CD4-positive, alpha-beta T cell treated with Interferon gamma for 1 hour (primary cell): ENCODE data around the gene PLA2G12A.

ENCODE experiments used
- DNase-seq: peaks from one replicate; pipeline ENCODE4 v3.0.0-alpha.2; 2020

Gene PLA2G12A

DNA sequence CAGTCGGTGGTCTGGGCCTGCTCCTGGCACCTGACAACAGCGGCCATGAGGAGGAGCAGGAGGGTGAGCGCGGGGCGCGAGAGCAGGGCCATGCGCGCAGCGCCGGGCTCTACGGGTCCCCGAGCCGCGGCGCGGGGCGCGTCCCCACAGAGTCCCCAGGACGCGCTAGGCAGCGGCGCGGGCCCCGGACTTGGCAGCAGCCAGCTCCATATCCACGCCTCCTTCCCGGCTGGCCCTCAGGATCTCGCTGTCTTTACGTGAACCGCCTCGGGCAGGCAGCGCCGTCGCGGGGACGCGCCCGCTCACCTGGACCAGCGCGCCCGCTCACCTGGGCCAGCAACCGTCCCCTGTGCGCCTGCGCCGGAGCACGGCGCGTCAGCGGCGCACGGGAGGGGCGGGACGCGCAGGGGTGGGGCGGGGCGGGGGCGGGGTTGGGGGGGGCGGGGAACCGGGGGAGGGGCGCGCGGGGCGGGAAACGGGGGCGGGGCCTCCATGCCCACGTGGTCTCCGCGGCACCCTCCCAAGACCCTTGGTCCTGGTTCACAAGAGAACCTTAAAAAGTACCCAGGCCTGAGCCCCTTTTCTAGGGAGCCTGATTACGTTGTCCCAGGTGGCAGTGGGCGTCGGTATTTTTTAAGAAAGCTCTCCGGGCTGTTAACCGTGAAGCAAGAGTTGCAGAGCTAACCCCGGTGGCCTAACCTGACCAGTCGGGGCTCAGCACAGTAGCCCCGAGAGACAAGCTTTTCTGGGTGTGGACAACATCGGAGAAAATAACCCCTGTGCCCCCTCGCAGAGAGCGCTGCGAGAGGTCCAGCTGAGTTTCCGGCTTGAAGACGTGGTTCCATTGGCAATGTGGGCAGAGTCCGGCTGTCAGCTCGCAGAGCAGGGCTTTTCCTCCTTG, at the start of gene PLA2G12A:
PLA2G12A (minus strand) TSS at position 353 of the 901 bp plus-strand sequence; CDS start at position 92, 261 bp downstream.
- peak; percentile 79 for DNase-seq

DNA sequence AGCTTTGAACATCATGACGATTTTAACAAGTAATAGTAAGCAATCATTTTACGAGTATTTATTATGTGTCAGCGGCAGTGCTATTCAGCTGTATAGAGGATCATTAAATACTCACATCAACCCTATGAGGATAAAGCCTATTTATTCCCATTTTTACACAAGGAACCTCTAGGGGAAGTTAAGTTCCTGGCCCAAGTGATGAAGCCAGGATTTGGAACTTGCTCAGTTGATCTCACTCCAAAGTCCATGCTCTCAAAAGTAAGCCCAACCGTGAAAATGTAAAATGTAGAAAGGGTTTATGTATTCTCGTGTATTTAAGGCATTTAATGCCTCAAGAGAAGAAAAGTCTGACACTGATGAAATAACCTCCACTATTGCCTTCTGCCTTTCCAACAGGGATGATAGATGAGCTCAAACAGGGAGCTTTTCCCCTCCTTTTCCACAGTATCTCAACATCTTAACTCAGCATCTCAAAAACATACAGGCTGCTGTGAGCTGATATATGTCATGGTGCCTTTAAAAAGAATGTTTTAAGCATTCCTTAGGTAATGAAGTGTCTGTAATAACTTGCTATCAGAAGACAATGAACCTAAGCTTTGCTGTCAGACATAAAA, 35.0 kb upstream of the PLA2G12A start:
- DNase-seq = no peak

DNA sequence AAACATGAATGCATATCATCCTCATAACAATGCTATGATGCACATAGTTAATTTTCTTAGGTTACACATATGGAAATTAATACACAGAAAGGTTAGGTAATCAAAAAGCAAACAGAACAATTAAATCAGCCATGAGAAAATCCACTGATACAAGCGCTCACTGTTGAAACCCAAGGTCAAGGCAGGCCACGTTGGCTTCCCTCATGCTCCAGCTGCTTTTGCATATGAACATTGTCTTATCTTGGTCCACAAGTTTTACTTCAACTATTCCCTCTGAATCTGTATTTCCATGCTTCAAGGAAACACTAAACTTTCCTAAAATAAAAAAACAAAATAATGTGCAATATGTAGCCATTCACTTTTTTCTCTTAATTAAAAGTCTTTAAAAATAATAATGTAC, 34.5 kb upstream of the PLA2G12A start:
- no peak for DNase-seq

DNA sequence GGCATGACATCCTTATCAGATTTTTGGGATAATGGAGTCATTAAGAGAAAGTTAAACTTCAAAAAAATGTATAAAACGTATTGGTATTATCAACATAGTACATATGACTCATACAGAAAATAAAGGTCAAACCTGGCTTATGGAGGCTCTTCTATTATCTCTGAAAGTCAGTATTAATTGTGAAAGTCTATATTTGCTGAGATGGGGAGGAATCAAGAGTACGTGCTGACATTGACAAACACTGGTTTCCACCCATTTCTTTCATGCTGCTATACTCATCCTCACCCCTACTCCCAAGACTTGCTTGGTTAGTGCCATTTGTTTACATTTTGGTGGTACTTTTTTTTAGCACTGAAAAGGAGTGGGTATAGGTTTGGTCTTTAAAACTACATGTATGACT, 30.8 kb upstream of the PLA2G12A start:
- DNase-seq = no peak

DNA sequence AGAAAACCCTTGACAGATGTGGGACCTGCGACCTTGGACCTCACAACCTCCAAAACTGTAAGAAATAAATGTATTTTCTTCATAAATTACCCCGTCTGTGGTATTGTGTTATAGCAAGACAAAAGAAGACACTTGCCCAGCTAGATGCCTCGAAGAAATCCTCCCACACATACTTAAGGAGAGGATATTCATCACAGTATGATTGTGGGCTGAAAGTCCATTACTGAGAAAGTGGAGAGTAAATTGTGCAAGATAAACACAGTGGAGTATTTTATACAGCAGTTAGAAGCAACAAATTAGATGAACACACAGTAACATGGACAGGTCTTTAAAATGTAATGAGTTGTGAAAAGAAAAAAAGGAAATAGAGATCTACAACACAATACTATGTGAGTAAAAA, 25.8 kb upstream of the PLA2G12A start:
- DNase-seq = no peak

DNA sequence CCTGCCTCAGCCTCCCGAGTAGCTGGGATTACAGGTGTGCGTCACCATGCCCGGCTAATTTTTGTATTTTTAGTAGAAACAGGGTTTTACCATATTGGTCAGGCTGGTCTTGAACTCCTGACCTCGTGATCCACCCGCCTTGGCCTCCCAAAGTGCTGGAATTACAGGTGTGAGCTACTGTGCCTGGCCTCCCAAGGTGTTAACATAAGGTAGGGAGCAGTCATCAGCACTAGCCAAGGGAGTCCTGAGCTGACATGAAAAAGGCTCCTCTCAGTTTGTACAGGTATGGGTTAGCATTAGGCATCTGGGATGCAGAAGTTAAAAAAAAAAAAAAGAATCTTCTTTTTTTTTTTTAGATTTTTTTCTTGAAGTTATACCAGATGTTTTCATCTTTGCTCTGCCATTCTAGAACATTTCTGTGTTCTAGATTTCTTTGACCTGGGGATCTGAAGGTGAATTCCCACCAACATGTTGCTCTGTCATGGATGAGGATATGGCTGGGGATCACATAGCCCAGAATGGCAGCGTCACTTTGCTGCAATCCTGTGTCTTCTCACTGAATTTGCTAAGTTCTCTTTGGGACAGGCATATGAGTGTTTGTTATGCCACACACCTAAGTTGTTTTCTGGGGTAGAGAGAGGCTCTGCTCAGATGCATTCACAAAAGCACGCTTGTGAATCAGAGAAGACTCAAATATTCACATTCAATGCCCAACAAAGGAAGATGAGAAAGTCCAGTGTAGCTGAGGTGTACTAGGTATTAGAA, 24.4 kb upstream of the PLA2G12A start:
- no peak for DNase-seq

DNA sequence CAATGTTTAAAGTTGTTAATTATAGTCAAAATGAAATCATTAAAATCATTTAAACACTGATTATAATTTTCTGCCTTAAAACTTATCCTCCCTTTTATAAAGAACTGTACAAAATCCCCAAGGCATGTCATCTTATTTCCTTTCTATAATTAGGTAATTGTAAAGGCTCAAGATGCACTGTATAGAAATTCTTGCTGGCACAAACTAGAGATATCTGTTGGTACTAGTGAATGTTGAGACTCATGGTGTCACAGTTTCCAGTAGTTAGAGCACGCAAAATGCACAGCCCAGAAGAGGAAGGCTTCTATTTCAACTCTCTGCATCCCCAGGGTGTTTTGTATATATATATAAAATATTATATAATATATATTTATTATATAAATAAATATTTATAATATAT, 22.7 kb upstream of the PLA2G12A start:
- no peak for DNase-seq

DNA sequence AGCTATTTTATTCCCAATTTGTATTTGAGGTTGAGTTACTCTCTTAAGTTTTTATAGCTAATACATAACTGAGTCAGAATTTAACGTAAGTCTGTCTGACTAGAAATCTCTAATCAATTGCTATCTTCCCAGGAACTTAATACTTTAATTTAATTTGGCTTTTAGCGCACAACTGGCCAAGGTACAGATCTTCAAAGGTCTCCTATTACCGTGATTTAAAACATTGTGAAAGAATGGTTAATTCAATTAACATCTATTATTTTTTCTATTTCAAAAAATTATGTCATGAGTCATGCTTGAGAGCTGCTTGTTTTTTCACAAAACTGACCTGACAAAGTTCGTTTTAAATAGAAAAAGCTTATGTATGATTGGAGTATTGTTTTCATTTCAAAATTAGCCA, 22.0 kb upstream of the PLA2G12A start:
- DNase-seq = no peak

DNA sequence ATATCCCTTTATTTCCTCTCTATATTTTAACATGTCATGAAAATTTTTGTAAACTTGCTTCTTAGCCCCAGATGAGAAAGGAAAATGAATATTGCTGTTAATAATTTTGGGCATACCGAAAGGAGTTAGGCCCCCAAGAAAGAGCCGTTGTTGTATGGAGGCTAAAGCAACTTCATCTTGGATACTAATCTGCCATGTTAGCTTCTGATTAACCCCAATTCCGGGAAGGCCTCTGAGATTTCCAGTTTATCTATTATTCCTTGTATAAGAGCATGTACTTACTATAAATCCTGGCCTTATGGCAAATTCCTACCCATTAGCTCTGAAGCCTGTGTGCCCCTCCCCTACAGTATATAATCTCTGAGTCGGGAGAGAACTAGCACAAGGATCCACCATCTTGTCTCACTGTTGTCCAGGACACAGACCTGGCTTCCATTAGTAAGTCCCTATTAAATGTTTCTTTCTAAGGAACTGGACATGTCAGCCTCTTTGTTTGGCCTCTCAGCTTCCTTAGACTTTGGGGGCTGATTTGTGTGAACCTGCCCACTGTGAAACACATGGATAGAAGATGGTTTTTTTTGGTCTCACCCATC, 20.9 kb upstream of the PLA2G12A start:
- no peak for DNase-seq

DNA sequence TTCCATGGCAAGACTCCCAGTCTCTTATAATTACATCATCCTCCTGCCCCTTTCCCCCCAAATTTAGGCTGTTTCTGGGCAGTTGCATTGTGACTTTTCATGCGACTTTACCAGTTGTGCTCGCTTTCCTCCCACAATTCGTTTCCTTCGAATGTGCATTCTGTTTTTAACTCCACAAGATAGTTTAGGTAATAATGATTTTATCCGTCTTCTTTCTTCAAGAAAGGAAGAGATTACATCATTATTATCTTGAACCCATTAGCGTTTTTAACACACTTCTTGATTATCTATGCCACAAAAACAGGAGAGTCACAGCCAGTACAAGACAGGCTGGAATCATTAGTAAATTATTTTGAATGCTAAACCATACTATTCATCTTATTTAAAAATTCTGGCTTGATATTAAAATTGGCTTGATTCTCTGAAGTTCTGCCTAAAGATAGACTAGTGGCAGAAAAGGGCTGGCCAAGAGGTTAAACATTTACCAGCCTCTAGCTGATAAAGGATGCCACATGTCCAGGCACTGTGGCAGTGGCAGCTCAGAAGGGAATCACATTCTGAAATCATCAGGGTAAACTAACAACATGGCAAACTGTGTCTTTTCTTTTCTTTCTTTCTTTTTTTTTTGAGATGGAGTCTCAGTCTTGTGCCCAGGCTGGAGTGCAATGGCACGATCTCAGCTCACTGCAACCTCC, 19.7 kb upstream of the PLA2G12A start:
- DNase-seq = no peak

DNA sequence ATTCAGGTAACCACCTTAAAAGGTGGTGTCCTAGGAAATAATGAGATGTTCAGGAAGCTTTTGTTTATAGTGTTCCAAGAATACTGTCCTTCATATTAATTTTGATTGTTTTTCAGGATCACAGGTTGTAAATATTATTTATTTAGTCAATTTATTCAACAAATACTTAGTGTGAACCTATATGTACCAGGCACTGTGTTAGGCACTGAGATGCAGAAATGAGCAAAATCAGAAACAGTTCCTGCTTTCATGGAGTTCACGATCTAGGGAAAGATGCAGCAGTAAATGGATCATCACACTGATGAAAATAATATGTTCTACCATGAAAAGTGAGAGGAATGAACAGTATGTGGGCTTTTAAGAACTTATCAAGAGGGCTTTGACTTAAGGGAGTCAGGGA, 18.2 kb upstream of the PLA2G12A start:
- no peak for DNase-seq

DNA sequence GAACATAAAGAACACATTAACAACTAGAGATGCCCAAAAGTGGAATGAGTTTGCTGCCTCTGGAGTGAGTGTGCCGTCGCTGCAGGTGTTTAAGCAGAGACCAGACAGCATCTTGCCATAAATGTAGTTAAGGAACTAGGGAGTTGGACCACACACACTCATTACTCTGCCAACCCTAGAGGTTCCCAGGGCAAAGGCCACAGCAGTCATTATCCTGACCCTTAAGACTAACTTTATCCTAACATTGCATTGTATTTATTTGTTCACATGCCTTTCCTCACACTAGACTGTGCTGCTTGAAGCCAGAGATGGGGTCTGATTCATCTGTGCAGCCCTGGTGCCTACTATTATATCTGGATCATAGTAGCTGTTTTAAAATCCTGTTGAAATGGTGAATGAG, 16.9 kb upstream of the PLA2G12A start:
- DNase-seq = no peak

DNA sequence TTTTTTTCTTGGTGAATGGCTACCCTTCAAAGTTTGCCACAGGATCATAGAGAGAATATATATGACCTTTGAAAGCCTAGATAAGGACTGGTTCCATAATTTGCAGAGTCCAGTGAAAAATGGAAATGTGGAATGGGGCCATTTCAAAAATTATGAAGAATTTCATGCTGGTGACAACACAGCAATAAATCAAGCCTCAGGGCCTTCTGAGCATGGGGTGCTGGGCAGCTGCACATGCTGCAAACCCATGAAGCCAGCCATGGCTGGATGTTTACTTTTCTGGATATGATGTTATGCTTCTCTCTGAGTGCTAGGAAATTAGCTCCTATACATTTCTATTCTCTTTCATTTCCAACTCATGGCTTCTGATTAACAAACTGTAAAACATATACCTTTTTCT, 16.0 kb upstream of the PLA2G12A start:
- DNase-seq = no peak

DNA sequence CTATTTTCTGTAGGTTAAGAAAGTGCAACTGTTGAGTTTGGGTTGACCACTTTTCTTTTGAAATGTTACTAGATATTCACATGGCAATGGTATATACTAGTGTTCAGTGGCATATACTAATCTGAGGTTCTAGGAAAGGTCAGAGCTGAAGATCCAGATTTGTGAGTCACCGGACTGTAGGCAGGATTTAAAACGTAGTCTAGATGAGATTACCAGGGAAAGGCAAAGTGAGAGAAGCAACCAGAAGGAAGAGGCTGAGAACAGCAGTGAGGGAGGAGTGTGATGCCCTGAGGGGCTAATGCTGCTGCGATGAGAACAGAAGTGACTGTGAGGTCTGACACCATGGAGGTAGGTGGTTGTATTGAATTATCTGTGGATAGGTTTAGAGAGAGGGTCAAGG, 9.7 kb upstream of the PLA2G12A start:
- no peak for DNase-seq

DNA sequence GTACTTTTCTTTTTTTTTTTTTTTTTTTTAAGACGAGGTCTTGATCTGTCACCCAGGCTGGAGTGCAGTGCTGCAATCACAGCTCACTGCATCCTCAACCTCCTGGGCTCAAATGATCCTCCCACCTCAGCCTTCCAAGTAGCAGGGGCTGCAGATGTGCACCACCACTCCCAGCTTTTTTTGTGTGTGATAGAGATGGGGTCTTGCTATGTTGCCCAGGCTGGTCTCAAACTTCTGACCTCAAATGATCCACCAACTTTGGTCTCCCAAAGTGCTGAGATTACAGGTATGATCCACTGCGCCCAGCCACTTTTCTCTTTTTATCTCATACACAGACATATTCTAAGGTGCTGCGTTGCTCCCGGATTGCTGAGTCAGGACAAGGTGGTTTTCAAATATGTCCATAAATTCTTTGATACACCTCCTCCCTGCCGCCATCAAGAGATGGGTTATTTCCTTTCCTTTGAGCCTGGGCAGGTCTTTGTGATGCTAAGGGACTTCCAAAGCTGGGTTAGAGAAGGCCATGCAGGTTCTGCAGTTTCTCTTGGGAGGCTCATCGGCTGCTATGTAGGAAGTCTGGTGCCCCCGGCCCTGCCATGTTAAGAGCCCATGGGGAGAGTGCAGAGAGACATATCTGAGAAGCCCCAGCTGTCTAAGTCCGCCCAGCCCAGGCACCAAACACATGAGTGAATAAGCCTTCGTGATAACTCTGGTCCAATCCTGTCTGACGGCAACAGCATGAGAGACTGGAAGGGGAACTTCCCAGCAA, 8.4 kb upstream of the PLA2G12A start:
- DNase-seq = no peak

DNA sequence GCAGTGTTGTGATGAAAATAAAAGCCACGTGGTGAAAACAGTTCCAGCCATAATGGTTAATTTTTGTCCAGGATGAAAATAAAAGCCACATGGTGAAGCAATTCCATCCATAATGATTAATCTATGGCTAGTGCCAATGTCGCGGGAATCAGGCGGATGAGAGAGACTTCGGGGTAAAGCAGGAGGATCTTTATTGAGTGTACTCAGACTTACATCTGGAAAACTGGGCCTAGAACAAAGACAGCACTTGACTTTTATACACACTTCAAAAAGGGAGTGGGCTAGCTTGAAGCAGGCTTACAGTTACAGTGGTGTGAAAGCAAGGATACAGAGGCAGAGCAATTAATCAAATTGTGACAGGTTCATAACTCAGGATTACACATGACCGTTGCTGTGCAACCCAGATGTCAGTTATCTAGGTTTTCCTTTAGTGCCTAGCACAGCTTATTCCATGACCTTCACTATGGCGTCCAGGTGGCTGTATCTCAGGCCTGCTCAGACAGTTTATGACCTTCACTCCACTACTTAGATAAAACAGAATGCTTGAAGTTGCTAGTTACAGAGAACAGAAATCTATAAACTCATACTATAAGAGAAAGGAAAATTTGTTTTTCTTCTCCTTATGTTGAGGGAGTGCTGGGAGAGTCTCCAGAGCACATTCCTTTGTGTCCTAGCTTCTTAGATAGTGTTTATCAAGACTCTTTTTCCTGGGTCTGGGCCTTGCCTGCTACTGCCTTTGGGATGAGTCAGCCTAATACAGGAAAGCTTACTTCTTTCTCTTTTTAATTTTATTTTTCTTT, 5.9 kb upstream of the PLA2G12A start:
- no peak for DNase-seq

DNA sequence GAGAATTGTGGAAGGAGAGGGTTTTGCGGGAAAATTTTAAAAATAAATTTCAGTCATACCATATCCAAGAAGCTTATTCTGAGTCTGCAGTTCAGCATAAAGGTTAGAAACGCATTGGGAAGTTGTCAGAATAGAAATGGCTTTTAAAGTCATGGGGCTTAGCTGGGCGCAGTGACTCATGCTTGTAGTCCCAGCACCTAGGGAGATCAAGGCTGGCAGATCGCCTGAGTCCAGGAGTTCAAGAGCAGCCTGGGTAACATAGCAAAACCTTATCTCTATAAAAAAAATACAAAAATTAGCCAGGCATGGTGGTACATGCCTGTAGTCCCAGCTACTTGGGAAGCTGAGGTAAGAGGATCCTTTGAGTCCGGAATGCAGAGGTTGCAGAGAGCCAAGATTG, 3.9 kb upstream of the PLA2G12A start:
- DNase-seq = no peak

DNA sequence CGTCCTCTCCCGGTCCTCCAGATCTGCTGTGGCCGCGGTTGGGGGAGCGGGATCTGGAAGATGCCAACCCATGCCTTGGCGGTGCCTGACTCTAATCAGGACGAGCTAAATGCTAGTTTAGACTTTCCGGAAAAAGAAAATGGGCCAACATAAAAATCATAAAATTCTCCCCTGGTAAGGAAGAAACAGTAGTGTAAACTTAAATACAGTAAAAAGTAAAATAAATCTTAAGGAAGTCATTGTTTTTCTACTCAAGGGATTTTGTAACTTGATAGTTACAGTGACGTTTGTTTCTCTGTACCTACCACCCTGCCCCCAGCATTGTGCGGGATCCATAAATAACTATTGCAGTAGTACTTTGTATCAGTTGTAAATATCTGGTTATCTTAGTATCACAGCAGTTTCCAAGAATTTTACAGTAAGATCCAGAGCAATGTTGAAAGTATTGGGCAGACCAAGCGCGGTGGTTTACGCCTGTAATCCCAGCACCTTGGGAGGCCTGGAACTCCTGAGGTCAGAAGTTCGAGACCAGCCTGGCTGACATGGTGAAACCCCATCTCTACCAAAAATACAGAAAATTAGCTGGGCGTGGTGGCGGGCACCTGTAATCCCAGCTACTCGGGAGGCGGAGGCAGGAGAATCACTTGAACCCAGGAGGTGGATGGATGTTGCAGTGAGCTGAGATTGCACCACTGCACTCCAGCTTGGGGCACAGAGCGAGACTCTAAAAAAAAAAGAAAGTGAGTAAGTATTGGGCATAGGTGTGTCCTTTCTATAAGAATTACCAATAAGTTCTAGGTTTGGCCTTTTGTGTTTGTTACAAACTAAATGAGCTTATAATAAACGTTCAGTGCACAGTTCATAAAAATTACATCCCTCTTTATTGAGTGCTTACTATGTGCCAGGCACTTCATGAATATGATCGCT, 1.0 kb upstream of the PLA2G12A start:
- no peak for DNase-seq

DNA sequence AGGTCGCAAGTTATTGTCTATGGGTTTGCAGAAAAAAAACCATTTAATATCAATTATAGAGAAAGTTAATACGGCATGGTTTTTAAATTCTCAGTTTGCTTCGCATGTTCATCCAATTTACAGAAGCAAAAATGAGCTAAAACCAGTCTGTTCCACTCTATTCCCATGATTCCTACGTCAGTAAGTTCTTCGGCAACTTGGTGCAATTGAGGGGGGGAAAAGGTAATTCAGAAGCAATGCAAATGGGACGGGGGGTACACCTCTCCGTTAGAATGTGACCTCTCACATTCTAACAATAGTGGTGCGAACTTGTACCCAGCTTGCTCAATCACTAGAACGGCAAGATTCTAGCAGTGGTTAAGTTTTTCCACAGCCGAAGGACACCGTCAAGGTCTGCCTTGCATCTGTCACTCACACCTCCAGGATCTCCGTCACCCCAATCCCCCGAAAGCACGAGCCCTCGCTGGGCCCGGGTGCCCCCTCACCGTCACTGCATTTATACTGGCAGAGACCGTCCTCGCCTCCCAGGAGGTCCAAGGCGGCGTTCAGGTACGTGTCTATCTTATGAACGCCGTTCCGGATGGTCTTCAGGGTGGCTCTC, 653 bp downstream of the PLA2G12A start:
- no peak for DNase-seq
